ENCODE results near the gene RIPK1.
"Not testable (repeated sequence)": the region's sequence is repeated elsewhere in the genome, so short reads cannot be mapped to it uniquely, and the experiment has no call there.

Gene RIPK1

GRCh38 chr6:3068329-3069214 lies at the start of gene RIPK1:
TSS of gene RIPK1 (plus strand) at chr6:3068494. CDS start at chr6:3076824, 8,330 bp downstream.
- DNase-seq (ENCODE audit: low read depth in 3 of 3), result peak; percentile 89 to 93 (median 89)

- no peak for DNase-seq (ENCODE audit: low read depth in 3 of 3)
Observed at GRCh38 chr6:3019065-3019464, 49.2 kb upstream of the RIPK1 start.

GRCh38 chr6:3019749-3020320 lies 48.5 kb upstream of the RIPK1 start:
- no peak for DNase-seq (ENCODE audit: low read depth in 3 of 3)

- not testable (repeated sequence) for DNase-seq (ENCODE audit: low read depth in 3 of 3)
Observed at GRCh38 chr6:3020976-3021598, 47.2 kb upstream of the RIPK1 start.

- DNase-seq (ENCODE audit: low read depth in 3 of 3), result no peak
Observed at GRCh38 chr6:3022765-3023662, 45.3 kb upstream of the RIPK1 start.

- DNase-seq (ENCODE audit: low read depth in 3 of 3), result peak; percentile 72 to 90 (median 84)
Observed at GRCh38 chr6:3023663-3024483, 44.4 kb upstream of the RIPK1 start.

- no peak for DNase-seq (ENCODE audit: low read depth in 3 of 3)
Observed at GRCh38 chr6:3026791-3027626, 41.3 kb upstream of the RIPK1 start.

GRCh38 chr6:3028156-3028555 lies 40.1 kb upstream of the RIPK1 start:
- DNase-seq (ENCODE audit: low read depth in 3 of 3), result not testable (repeated sequence)

GRCh38 chr6:3031857-3032640 lies 36.2 kb upstream of the RIPK1 start:
- no peak for DNase-seq (ENCODE audit: low read depth in 3 of 3)

GRCh38 chr6:3032986-3033385 lies 35.3 kb upstream of the RIPK1 start:
- DNase-seq (ENCODE audit: low read depth in 3 of 3), result no peak

GRCh38 chr6:3033652-3034051 lies 34.6 kb upstream of the RIPK1 start:
- DNase-seq (ENCODE audit: low read depth in 3 of 3), result no peak

GRCh38 chr6:3035397-3035796 lies 32.9 kb upstream of the RIPK1 start:
- DNase-seq (ENCODE audit: low read depth in 3 of 3), result no peak

GRCh38 chr6:3036861-3037637 lies 31.2 kb upstream of the RIPK1 start:
- no peak for DNase-seq (ENCODE audit: low read depth in 3 of 3)

GRCh38 chr6:3037638-3038365 lies 30.5 kb upstream of the RIPK1 start:
- no peak for DNase-seq (ENCODE audit: low read depth in 3 of 3)

GRCh38 chr6:3039384-3039783 lies 28.9 kb upstream of the RIPK1 start:
- DNase-seq (ENCODE audit: low read depth in 3 of 3), result no peak

GRCh38 chr6:3041147-3041546 lies 27.1 kb upstream of the RIPK1 start:
- no peak for DNase-seq (ENCODE audit: low read depth in 3 of 3)

GRCh38 chr6:3041606-3042005 lies 26.7 kb upstream of the RIPK1 start:
- no peak for DNase-seq (ENCODE audit: low read depth in 3 of 3)

- DNase-seq (ENCODE audit: low read depth in 3 of 3), result no peak
Observed at GRCh38 chr6:3045369-3045768, 22.9 kb upstream of the RIPK1 start.

All from stimulated activated CD4-positive, alpha-beta T cell treated with anti-CD3 and anti-CD28 coated beads, TNF-alpha, amount 100 ng/mL, for 48 hours (primary cell).